K562 (cell line): ENCODE results near the gene CELSR2. TPM values are rescaled to one million over a fixed set of nuclear protein-coding genes. Genes with fewer than 3 reads are reported as not detected.

Experiments
- CBFA2T3 ChIP-seq: fragments of 450-650 bp; IDR thresholded peaks from 2 replicates; pipeline ENCODE4 v1.6.1; 2017
- CBX5 ChIP-seq: IDR thresholded peaks from 2 replicates; pipeline ENCODE4 v1.6.1; 2014; ENCODE audit warnings: low read depth, borderline replicate concordance
- CHD2 ChIP-seq: IDR thresholded peaks from 2 replicates; pipeline ENCODE4 v1.6.1; 2011; ENCODE audit warnings: low read depth, low read length
- CHD4 ChIP-seq: fragments of 200-600 bp; sonication (generic); IDR thresholded peaks from 3 replicates; pipeline ENCODE4 v1.6.1; 2012; ENCODE audit warnings: low read depth, mild to moderate bottlenecking, mixed read lengths, low read length, inconsistent platforms; ENCODE audit not compliant: insufficient read depth, insufficient replicate concordance, poor library complexity, severe bottlenecking
- ESRRA ChIP-seq: fragments of 450-650 bp; IDR thresholded peaks from 2 replicates; pipeline ENCODE4 v1.6.1; 2014; ENCODE audit warnings: low read depth, mild to moderate bottlenecking, moderate library complexity, borderline replicate concordance
- GABPA ChIP-seq: fragments of 200-800 bp; sonication (Bioruptor generic); conservative IDR thresholded peaks from 2 replicates; pipeline ENCODE4 v1.6.1; 2016; ENCODE audit warnings: low read depth, missing genetic modification characterization, missing compliant biosample characterization
- HDAC2 ChIP-seq: fragments of 450-650 bp; IDR thresholded peaks from 2 replicates; pipeline ENCODE4 v1.6.1; 2016; ENCODE audit warnings: mild to moderate bottlenecking
- KDM1A ChIP-seq, 2 experiments: fragments of 450-650 bp; IDR thresholded peaks; 2 replicates each; pipeline ENCODE4 v1.6.1; 2016; ENCODE audit warnings: mild to moderate bottlenecking in 2 of 2
- MAZ ChIP-seq, 2 experiments: fragments of 450-650 bp in 1 of 2; sonication (generic) in 1 of 2; formaldehyde crosslinking; IDR thresholded peaks in 1 of 2; conservative IDR thresholded peaks in 1 of 2; 2 replicates each; pipeline versions ENCODE4 v1.4.0 to v1.5.0; 2020; ENCODE audit warnings: mild to moderate bottlenecking in 1 of 2, missing genetic modification reagents in 1 of 2
- NCOA4 ChIP-seq: fragments of 450-650 bp; IDR thresholded peaks from 2 replicates; pipeline ENCODE4 v1.6.1; 2018; ENCODE audit warnings: mild to moderate bottlenecking; ENCODE audit not compliant: partially characterized antibody
- NEUROD1 ChIP-seq: fragments of 150-350 bp; IDR thresholded peaks from 2 replicates; pipeline ENCODE4 v1.6.1; 2014; ENCODE audit warnings: borderline replicate concordance, low read length, low read depth; ENCODE audit not compliant: partially characterized antibody
- PHF8 ChIP-seq: fragments of 200-600 bp; sonication (generic); IDR thresholded peaks from 2 replicates; pipeline ENCODE4 v1.6.1; 2012; ENCODE audit warnings: mixed run types, mild to moderate bottlenecking, inconsistent platforms, low read length, moderate library complexity, borderline replicate concordance
- RB1 ChIP-seq: fragments of 450-650 bp; IDR thresholded peaks from 2 replicates; pipeline ENCODE4 v1.6.1; 2017; ENCODE audit warnings: low read depth, mild to moderate bottlenecking
- RCOR1 ChIP-seq, 2 experiments: IDR thresholded peaks; 2 replicates each; pipeline ENCODE4 v1.6.1; 2012; ENCODE audit warnings: low read depth in 2 of 2, low read length in 2 of 2, borderline replicate concordance in 1 of 2, improper control_type of control experiment in 1 of 2
- TAF1 ChIP-seq: IDR thresholded peaks from 2 replicates; pipeline ENCODE4 v1.6.1; 2011; ENCODE audit warnings: mild to moderate bottlenecking, low read length, moderate library complexity; ENCODE audit not compliant: insufficient read depth, control insufficient read depth, severe bottlenecking; ENCODE audit errors: extremely low read depth
- TBP ChIP-seq: optimal IDR thresholded peaks from 2 replicates; pipeline ENCODE3; 2011; ENCODE audit warnings: low read depth, low read length, improper control_type of control experiment
- TOE1 ChIP-seq, 2 experiments: fragments of 450-650 bp in 1 of 2; sonication (generic) in 1 of 2; formaldehyde crosslinking in 1 of 2; IDR thresholded peaks; 2 replicates each; pipeline versions ENCODE4 v1.7.1 to v1.8.0; 2016 to 2022; ENCODE audit warnings: borderline replicate concordance in 2 of 2, mild to moderate bottlenecking in 2 of 2, antibody characterized with exemption in 1 of 2, inconsistent platforms in 1 of 2, low read depth in 1 of 2, missing genetic modification reagents in 1 of 2, moderate library complexity in 1 of 2
- ZNF311 ChIP-seq: fragments of 250-450 bp; sonication (Bioruptor Pico); IDR thresholded peaks from 2 replicates; pipeline ENCODE4 v1.4.0; 2020; ENCODE audit warnings: mild to moderate bottlenecking, moderate library complexity
- ZNF589 ChIP-seq: fragments of 200-800 bp; sonication (Bioruptor generic); IDR thresholded peaks from 2 replicates; pipeline ENCODE4 v1.6.1; 2016; ENCODE audit warnings: low read depth, missing genetic modification characterization, missing compliant biosample characterization
- polyA plus RNA-seq, 8 experiments: library from polyadenylated mRNA; depleted of rRNA in 4 of 8; stranded (reverse) in 5 of 8; unstranded in 3 of 8; fragments of >200 nt; fragmentation: Nextera tagmentation in 2 of 8; fragmentation: Illumina TruSeq in 1 of 8; extraction: Ambion mirVana in 2 of 8; extraction: Trizol in 1 of 8; gene quantifications; 2 replicates each; pipeline versions ENCODE4 v1.2.1 to v1.2.3, GENCODE V29; 2011 to 2014; ENCODE audit warnings: inconsistent platforms in 1 of 8, missing spikeins in 1 of 8
- total RNA-seq, 7 experiments: library from RNA; depleted of rRNA in 6 of 7; stranded (reverse); fragments of >200 nt in 6 of 7; fragmentation: Illumina TruSeq in 2 of 7; extraction: Trizol in 2 of 7; gene quantifications; 2 replicates each; pipeline versions ENCODE4 v1.2.1 to v1.2.3, GENCODE V29; 2011 to 2021; ENCODE audit warnings: low replicate concordance in 1 of 7
- TF ChIP-seq, protein P1 (sequence below), 2 experiments: IDR thresholded peaks; 2 replicates each; pipeline ENCODE4 v1.6.1; 2011; ENCODE audit warnings: borderline replicate concordance in 1 of 2, control low read depth in 1 of 2, low read depth in 1 of 2, low read length in 1 of 2, mild to moderate bottlenecking in 1 of 2, mixed read lengths in 1 of 2, moderate library complexity in 1 of 2; ENCODE audit not compliant: insufficient read depth in 1 of 2, insufficient read length in 1 of 2, poor library complexity in 1 of 2, severe bottlenecking in 1 of 2; ENCODE audit errors: extremely low read depth in 1 of 2
- TF ChIP-seq, protein P2 (sequence below), 3 experiments: fragments of 200-800 bp in 1 of 3; sonication (Bioruptor generic) in 1 of 3; sonication (generic) in 1 of 3; formaldehyde crosslinking in 1 of 3; IDR thresholded peaks; 2 replicates each; pipeline versions ENCODE4 v1.6.1 to v1.8.0; 2016 to 2022; ENCODE audit warnings: mild to moderate bottlenecking in 2 of 3, missing compliant biosample characterization in 2 of 3, missing genetic modification characterization in 2 of 3, missing genetic modification reagents in 1 of 3
- TF ChIP-seq, protein P3 (sequence below), 2 experiments: fragments of 200-800 bp in 1 of 2; sonication (Bioruptor generic) in 1 of 2; sonication (generic) in 1 of 2; formaldehyde crosslinking in 1 of 2; IDR thresholded peaks in 1 of 2; conservative IDR thresholded peaks in 1 of 2; 2 replicates each; pipeline versions ENCODE4 v1.5.0 to v1.6.1; 2016 to 2020; ENCODE audit warnings: missing compliant biosample characterization in 1 of 2, missing genetic modification characterization in 1 of 2, missing genetic modification reagents in 1 of 2

CELSR2 gene
- total and polyA plus RNA-seq, 9 of the 15 experiments (the other 6 are each of a cell fraction or from before 2014, with no cell fraction given) = 0.31 to 21.9 (median 4.2) TPM

DNA sequence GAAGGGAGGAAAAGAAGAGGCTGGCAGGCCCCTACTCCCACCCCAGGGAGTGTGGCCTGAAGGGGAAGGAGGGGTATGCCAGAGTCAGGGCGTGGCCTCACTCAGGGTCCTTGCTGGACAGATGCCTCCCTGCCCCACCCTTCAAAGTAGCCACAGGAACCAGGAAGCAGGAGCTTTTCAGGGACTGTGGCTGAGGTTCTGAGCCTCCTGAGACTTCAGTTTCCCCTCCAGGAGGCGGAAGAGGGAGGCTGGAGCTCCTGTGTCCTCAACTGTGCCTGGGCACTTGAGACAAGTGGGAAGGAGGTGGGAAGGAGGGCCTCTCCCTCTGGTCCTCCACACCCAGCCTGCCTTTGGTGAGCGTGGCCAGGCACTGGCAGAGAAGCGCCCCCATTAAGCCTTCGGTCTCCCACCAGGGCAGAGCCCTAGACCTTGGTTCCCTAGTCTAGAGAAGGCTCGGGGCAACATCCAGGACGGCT is 5.3 kb downstream of the CELSR2 start (continued):
- TF ChIP-seq, protein P1, sequence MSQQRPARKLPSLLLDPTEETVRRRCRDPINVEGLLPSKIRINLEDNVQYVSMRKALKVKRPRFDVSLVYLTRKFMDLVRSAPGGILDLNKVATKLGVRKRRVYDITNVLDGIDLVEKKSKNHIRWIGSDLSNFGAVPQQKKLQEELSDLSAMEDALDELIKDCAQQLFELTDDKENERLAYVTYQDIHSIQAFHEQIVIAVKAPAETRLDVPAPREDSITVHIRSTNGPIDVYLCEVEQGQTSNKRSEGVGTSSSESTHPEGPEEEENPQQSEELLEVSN (IDR thresholded peaks at IDR 0.05; ENCODE audit: borderline replicate concordance in 1 of 2, extremely low read depth in 1 of 2, insufficient read depth in 1 of 2, insufficient read length in 1 of 2, low read depth in 1 of 2, low read length in 1 of 2, poor library complexity in 1 of 2, severe bottlenecking in 1 of 2) = peak in 1 of 2 experiments; percentile 9
- TF ChIP-seq KDM1A (IDR thresholded peaks at IDR 0.05) = peak in 1 of 2 experiments; percentile 43; a peak in 1 of 4 replicates
- no peak for TF ChIP-seq NEUROD1
- 0 out of 2 replicates have a peak, but pooled peaks have one; percentile 4 for TF ChIP-seq TOE1 (IDR thresholded peaks at IDR 0.05; ENCODE audit: borderline replicate concordance)
- no peak for TF ChIP-seq TOE1 (CRISPR knock-in tag; IDR thresholded peaks at IDR 0.05; ENCODE audit: borderline replicate concordance, low read depth)
- no peak for TF ChIP-seq NCOA4
- peak; percentile 70; the same call in 1 of the 2 replicates for TF ChIP-seq ZNF589 (CRISPR knock-in tag)
- TF ChIP-seq RCOR1 (IDR thresholded peaks at IDR 0.05; ENCODE audit: borderline replicate concordance in 1 of 2, low read depth in 2 of 2, low read length in 2 of 2) = peak in 1 of 2 experiments; percentile 41; a peak in 1 of 4 replicates
- TF ChIP-seq PHF8 = peak; percentile 10; the same call in 1 of the 2 replicates
- TF ChIP-seq RB1 = peak; percentile 25; the same call in 1 of the 2 replicates
- TF ChIP-seq ESRRA = peak; percentile 21; the same call in 1 of the 2 replicates
- TF ChIP-seq CHD2 = 0 out of 2 replicates have a peak, but pooled peaks have one; percentile 14
- peak; percentile 15 for TF ChIP-seq TAF1
- TF ChIP-seq ZNF311 = no peak
- TF ChIP-seq CBFA2T3 = peak; percentile 1; the same call in 1 of the 2 replicates
- no peak for TF ChIP-seq CBX5
- TF ChIP-seq, protein P2, sequence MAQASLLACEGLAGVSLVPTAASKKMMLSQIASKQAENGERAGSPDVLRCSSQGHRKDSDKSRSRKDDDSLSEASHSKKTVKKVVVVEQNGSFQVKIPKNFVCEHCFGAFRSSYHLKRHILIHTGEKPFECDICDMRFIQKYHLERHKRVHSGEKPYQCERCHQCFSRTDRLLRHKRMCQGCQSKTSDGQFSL (CRISPR knock-in tag; IDR thresholded peaks at IDR 0.05) = 0 out of 2 replicates have a peak, but pooled peaks have one; percentile 6
- TF ChIP-seq, protein P2 (tag; IDR thresholded peaks at IDR 0.05) = no peak
- TF ChIP-seq TBP = peak; percentile 10
- TF ChIP-seq GABPA (tag) = peak; percentile 83
- no peak for TF ChIP-seq CHD4
- TF ChIP-seq MAZ (CRISPR knock-in tag; conservative IDR thresholded peaks at IDR 0.05 in 1 of 2, IDR thresholded peaks at IDR 0.05 in 1 of 2) = peak; percentile 25 to 57; a peak in 1 of 4 replicates
- TF ChIP-seq, protein P3, sequence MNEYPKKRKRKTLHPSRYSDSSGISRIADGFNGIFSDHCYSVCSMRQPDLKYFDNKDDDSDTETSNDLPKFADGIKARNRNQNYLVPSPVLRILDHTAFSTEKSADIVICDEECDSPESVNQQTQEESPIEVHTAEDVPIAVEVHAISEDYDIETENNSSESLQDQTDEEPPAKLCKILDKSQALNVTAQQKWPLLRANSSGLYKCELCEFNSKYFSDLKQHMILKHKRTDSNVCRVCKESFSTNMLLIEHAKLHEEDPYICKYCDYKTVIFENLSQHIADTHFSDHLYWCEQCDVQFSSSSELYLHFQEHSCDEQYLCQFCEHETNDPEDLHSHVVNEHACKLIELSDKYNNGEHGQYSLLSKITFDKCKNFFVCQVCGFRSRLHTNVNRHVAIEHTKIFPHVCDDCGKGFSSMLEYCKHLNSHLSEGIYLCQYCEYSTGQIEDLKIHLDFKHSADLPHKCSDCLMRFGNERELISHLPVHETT (CRISPR knock-in tag; conservative IDR thresholded peaks at IDR 0.05 in 1 of 2, IDR thresholded peaks at IDR 0.05 in 1 of 2) = 0 out of 4 replicates have a peak, but pooled peaks of 1 of the 2 experiments have one; percentile 27
- TF ChIP-seq HDAC2 = peak; percentile 75
